Skeletal muscle satellite cell (primary cell): ENCODE results near the gene C16orf96.

Source experiments
- H3K27me3 ChIP-seq: 2 replicates; pipeline ENCODE4 v1.7.0; 2013; ENCODE audit warnings: low read length; ENCODE audit not compliant: control insufficient read depth, insufficient read depth
- H3K36me3 ChIP-seq: 2 replicates; pipeline ENCODE4 v1.7.0; 2013; ENCODE audit warnings: mild to moderate bottlenecking, control low read depth, low read length; ENCODE audit not compliant: insufficient read depth
- H3K4me1 ChIP-seq: 2 replicates; pipeline ENCODE4 v1.7.0; 2013; ENCODE audit warnings: low read length; ENCODE audit not compliant: control insufficient read depth, insufficient read depth
- H3K4me2 ChIP-seq: 2 replicates; pipeline ENCODE4 v1.7.0; 2013; ENCODE audit warnings: mild to moderate bottlenecking, low read length
- H3K4me3 ChIP-seq: 2 replicates; pipeline ENCODE4 v1.7.0; 2013; ENCODE audit warnings: low read length
- H3K9ac ChIP-seq: 2 replicates; pipeline ENCODE4 v1.7.0; 2013; ENCODE audit warnings: mild to moderate bottlenecking, low read depth, low read length, moderate library complexity
- H3K9me3 ChIP-seq: replicated peaks from 2 replicates; pipeline ENCODE4 v1.7.0; 2013; ENCODE audit warnings: mild to moderate bottlenecking, control low read depth, low read length

C16orf96 gene

GRCh38 chr16:4606354-4606753 lies 50.2 kb downstream of the C16orf96 start:
- Histone ChIP-seq H3K4me2 (no peak overlapping the region), H3K9me3 (no peaks in the 10 kb centered on the region), H3K36me3 (peaks cover 15% of the 10 kb centered on the region), H3K4me3 (no peak overlapping the region), H3K4me1 (peaks cover 2% of the 10 kb centered on the region), H3K9ac (no peak overlapping the region), H3K27me3 (peaks cover 9% of the 10 kb centered on the region)

GRCh38 chr16:4607841-4608703 lies 51.9 kb downstream of the C16orf96 start:
- no peak overlapping the region for H3K4me3 ChIP-seq
- H3K36me3 ChIP-seq: peaks cover 15% of the 10 kb centered on the region
- H3K9me3 ChIP-seq: no peaks in the 10 kb centered on the region
- peaks cover 15% of the 10 kb centered on the region for H3K4me1 ChIP-seq
- no peak overlapping the region for H3K9ac ChIP-seq
- no peak overlapping the region for H3K4me2 ChIP-seq
- H3K27me3 ChIP-seq: peaks cover 3% of the 10 kb centered on the region

GRCh38 chr16:4608704-4608980 lies 52.5 kb downstream of the C16orf96 start:
- Histone ChIP-seq H3K9me3 (no peaks in the 10 kb centered on the region), H3K36me3 (peaks cover 15% of the 10 kb centered on the region), H3K4me1 (peaks cover 20% of the 10 kb centered on the region), H3K27me3 (peaks cover 2% of the 10 kb centered on the region), H3K4me2 (no peak overlapping the region), H3K9ac (no peak overlapping the region), H3K4me3 (no peak overlapping the region)

GRCh38 chr16:4609200-4610010 lies 53.3 kb downstream of the C16orf96 start:
- Histone ChIP-seq H3K9me3 (no peaks in the 10 kb centered on the region), H3K9ac (no peak overlapping the region), H3K4me2 (no peak overlapping the region), H3K4me1 (peaks cover 22% of the 10 kb centered on the region), H3K4me3 (no peak overlapping the region), H3K27me3 (no peaks in the 10 kb centered on the region), H3K36me3 (peaks cover 15% of the 10 kb centered on the region)

- no peak overlapping the region for H3K4me3 ChIP-seq
- peaks cover 15% of the 10 kb centered on the region for H3K36me3 ChIP-seq
Observed at GRCh38 chr16:4610011-4611005, 54.2 kb downstream of the C16orf96 start.

GRCh38 chr16:4611337-4612021 lies 55.3 kb downstream of the C16orf96 start:
- peak overlapping the region; percentile 26 for H3K9ac ChIP-seq
- peak overlapping the region; percentile 52 for H3K4me2 ChIP-seq
- peaks cover 15% of the 10 kb centered on the region for H3K36me3 ChIP-seq
- H3K4me3 ChIP-seq: no peak overlapping the region
- H3K27me3 ChIP-seq: no peaks in the 10 kb centered on the region
- peaks cover 35% of the 10 kb centered on the region for H3K4me1 ChIP-seq
- H3K9me3 ChIP-seq: no peaks in the 10 kb centered on the region

More at GRCh38 chr16:4610011-4611005, 54.2 kb downstream of the C16orf96 start:
- no peaks in the 10 kb centered on the region for H3K27me3 ChIP-seq
- no peak overlapping the region for H3K4me2 ChIP-seq
- peaks cover 27% of the 10 kb centered on the region for H3K4me1 ChIP-seq
- H3K9me3 ChIP-seq: no peaks in the 10 kb centered on the region
- H3K9ac ChIP-seq: no peak overlapping the region

GRCh38 chr16:4612474-4612931 lies 56.4 kb downstream of the C16orf96 start:
- Histone ChIP-seq H3K4me3 (peak overlapping the region; percentile 24), H3K4me2 (peak overlapping the region; percentile 95), H3K4me1 (peaks cover 43% of the 10 kb centered on the region), H3K9me3 (no peaks in the 10 kb centered on the region), H3K9ac (peak overlapping the region; percentile 8), H3K27me3 (no peaks in the 10 kb centered on the region), H3K36me3 (peaks cover 12% of the 10 kb centered on the region)

GRCh38 chr16:4612977-4613635 lies 57.0 kb downstream of the C16orf96 start:
- peaks cover 43% of the 10 kb centered on the region for H3K4me1 ChIP-seq
- H3K36me3 ChIP-seq: peaks cover 6% of the 10 kb centered on the region
- H3K27me3 ChIP-seq: no peaks in the 10 kb centered on the region
- H3K4me3 ChIP-seq: peak overlapping the region; percentile 96
- peak overlapping the region; percentile 93 for H3K9ac ChIP-seq
- peak overlapping the region; percentile 95 for H3K4me2 ChIP-seq
- no peaks in the 10 kb centered on the region for H3K9me3 ChIP-seq

GRCh38 chr16:4613636-4614570 lies 57.8 kb downstream of the C16orf96 start:
- peaks cover 43% of the 10 kb centered on the region for H3K4me1 ChIP-seq
- peak overlapping the region; percentile 93 for H3K9ac ChIP-seq
- H3K4me2 ChIP-seq: peak overlapping the region; percentile 95
- H3K9me3 ChIP-seq: no peaks in the 10 kb centered on the region
- peak overlapping the region; percentile 96 for H3K4me3 ChIP-seq
- no peaks in the 10 kb centered on the region for H3K36me3 ChIP-seq
- H3K27me3 ChIP-seq: no peaks in the 10 kb centered on the region
